Activated naive CD8-positive, alpha-beta T cell treated with anti-CD3 and anti-CD28 coated beads, Interleukin-2, amount 50 U/mL, for 16 hours (primary cell): ENCODE measurements around the gene KRTAP5-9.
"Not testable (repeated sequence)": the region's sequence is repeated elsewhere in the genome, so short reads cannot be mapped to it uniquely, and the experiment has no call there.

Experiments used
- DNase-seq: peaks from one replicate; pipeline ENCODE4 v3.0.0-alpha.2; 2020; ENCODE audit warnings: low read depth, low spot score

The KRTAP5-9 gene

DNA sequence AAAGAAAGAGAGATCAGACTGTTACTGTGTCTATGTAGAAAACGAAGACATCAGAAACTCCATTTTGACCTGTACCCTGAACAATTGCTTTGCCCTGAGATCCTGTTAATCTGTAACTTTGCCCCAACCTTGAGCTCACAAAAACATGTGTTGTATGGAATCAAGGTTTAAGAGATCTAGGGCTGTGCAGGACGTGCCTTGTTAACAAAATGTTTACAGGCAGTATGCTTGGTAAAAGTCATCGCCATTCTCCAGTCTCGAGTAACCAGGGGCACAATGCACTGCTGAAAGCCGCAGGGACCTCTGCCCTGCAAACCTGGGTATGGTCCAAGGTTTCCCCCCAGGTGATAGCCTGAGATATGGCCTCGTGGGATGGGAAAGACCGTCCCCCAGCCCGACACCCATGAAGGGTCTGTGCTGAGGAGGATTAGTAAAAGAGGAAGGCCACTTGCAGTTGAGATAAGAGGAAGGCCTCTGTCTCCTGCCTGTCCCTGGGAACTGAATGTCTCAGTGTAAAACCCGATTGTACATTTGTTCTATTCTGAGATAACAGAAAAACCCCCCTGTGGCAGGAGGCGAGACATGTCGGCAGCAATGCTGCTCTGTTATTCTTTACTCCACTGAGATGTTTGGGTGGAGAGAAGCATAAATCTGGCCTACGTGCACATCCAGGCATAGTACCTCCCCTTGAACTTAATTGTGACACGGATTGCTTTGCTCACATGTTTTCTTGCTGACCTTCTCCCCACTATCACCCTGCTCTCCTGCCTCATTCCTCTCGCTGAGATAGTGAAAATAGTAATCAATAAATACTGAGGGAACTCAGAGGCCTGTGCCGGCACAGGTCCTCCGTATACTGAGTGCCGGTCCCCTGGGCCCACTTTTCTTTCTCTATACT is 13.3 kb upstream of the KRTAP5-9 start:
- not testable (repeated sequence) for DNase-seq

DNA sequence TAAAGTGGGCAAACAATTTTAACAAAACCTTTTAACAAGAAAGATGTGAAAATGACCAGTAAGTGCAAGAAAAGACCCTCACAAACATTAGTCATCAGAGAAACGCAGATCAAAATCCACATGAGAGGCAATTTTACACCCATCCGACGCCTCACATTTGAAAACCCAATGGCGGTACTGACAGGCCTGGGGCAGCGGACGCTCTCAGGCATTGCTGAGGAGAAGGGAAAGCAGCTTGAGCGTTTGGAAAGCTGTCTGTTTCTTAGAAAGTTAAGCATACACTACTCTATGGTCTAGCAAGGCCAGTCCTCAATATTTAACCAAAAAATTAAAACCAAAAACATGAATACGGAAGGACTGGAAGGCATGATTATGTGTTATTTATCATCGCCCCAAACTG is 12.4 kb upstream of the KRTAP5-9 start:
- DNase-seq: no peak

DNA sequence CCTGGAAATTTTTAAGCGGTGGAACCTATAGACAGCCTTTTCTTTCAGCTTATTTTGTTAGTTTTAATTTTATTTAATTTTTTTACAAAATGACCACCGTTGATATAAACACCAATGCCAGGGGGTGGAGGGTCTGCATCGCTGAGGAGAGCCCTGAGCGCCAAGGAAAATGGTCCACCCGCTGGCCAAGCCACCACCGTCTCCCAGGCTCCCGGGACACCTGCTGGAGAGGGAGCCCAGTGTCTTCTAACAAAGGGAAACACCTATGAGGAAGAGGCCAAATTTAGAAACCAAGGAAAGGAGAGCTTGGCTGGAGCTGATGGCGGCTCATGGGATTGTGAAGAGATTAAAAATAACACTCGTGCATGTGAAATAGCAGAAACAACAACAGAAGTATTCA is 10.7 kb upstream of the KRTAP5-9 start:
- DNase-seq: no peak

DNA sequence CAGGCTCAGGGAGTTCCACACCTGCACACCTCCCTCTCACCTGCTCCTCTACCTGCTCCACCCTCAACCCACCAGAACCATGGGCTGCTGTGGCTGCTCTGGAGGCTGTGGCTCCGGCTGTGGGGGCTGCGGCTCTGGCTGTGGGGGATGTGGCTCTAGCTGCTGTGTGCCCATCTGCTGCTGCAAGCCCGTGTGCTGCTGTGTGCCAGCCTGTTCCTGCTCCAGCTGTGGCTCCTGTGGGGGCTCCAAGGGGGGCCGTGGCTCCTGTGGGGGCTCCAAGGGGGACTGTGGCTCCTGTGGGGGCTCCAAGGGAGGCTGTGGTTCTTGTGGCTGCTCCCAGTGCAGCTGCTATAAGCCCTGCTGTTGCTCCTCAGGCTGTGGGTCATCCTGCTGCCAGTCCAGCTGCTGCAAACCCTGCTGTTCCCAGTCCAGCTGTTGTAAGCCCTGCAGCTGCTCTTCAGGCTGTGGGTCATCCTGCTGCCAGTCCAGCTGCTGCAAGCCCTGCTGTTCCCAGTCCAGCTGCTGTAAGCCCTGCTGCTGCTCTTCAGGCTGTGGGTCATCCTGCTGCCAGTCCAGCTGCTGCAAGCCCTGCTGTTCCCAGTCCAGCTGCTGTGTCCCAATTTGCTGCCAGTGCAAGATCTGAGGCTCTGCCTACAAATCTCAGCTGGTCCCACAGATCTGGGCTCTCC is 10.1 kb upstream of the KRTAP5-9 start, which contains the start of gene KRTAP5-8:
KRTAP5-8 (plus strand) TSS at position 49 of the 689 bp plus-strand sequence; CDS start at position 80, 31 bp downstream.
- DNase-seq: not testable (repeated sequence)

DNA sequence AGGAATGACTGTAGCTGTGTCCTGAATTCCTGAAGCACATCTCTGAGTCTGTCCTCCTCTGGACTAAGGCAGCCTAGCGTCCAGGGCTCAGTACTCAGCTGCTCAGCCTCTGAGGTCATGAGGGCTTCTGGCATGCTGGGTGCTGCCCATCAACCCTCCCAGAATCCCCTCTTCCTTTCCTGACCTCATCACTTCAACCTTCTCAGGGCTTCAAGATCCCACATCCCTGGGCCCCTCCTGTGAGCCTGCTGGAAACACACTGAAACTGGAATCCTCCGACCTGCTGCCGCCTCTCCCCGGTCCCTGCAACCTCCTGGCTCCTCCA is 9.6 kb upstream of the KRTAP5-9 start:
- DNase-seq: no peak

DNA sequence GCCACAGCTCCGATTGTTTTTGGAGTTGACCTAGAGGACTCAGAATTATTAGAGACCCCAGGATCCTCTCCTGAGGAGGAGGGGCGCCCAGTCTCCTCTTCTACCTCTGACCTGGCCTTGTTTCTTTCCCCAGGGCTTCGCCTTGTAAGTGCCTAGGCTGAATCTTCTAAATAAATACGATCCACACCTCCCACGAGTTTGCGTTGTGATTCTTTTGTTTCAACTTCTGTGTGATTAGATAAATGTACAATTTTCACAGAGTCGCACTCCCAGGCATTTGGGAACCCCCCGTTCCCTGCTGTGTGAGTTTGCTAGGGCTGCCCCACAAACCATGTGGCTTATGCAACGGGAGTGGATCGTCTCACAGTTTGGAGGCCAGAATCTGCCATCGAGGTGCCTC is 9.2 kb upstream of the KRTAP5-9 start:
- no peak for DNase-seq

DNA sequence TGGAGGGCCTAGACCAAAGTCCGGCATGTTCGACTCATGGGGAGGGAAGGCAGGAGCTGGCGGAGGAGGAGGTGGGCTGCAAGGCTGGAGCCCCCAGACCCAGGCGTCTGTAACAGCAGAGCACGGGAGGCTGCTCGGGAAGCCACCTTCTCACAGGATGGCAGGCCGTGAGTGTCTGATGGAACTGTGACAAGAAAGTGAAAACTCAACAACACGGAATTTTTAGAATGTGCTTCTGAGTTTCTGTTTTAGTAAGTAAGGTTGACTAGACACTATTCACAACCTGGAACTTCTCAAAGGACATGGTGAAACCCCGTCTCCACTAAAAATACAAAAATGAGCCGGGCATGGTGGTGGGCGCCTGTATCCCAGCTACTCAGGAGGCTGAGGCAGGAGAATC is 8.2 kb upstream of the KRTAP5-9 start:
- DNase-seq: not testable (repeated sequence)

DNA sequence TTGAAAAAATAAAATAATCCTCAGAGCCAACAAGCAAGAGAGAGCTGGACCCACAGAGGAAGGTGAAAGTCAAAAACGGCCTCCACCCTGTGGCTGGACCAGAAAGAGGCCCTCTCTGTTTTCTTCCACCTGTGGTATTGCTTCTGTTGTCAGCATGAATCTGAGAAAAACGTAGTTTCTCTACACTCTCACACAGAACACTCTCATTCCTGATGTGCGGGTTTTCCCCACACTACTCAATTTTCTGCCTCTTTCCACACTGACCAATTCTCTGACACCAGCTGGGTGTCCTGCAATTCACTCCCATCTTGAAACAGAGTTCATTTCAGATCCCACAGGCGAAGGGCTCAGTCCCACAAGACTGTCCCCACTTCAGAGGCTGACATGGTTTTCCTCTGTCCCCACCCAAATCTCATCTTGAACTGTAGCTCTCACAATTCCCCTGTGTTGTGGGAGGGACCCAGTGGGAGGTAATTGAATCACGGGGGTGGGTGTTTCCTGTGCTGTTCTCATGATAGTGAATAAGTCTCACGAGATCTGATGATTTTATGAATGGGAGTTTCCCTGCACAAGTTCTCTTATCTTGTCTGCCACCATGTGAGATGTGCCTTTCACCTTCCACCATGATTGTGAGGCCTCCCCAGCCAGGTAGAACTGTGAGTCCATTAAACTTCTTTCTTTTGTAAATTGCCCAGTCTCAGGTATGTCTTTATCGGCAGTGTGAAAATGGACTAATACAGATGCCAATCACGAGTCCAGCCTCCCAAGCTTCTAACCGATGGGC is 7.5 kb upstream of the KRTAP5-9 start:
- not testable (repeated sequence) for DNase-seq

DNA sequence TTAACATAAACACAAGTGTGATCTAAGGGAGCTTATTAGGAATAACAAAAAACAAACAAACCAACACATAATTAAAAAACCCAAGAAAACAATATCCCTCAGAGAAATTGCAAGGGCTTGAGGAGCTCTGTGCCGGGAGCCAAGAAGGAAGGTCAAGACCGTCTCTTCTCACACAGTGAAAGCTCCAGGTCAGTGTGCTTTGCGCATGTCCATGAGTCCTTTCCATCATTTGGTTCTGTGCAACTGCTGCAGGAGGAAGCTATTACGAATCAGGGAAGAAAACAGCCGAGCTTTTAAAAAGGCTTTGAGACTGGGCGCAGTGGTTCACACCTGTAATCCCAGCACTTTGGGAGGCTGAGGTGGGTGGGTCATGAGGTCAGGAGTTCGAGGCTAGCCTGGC is 5.8 kb upstream of the KRTAP5-9 start:
- no peak for DNase-seq

DNA sequence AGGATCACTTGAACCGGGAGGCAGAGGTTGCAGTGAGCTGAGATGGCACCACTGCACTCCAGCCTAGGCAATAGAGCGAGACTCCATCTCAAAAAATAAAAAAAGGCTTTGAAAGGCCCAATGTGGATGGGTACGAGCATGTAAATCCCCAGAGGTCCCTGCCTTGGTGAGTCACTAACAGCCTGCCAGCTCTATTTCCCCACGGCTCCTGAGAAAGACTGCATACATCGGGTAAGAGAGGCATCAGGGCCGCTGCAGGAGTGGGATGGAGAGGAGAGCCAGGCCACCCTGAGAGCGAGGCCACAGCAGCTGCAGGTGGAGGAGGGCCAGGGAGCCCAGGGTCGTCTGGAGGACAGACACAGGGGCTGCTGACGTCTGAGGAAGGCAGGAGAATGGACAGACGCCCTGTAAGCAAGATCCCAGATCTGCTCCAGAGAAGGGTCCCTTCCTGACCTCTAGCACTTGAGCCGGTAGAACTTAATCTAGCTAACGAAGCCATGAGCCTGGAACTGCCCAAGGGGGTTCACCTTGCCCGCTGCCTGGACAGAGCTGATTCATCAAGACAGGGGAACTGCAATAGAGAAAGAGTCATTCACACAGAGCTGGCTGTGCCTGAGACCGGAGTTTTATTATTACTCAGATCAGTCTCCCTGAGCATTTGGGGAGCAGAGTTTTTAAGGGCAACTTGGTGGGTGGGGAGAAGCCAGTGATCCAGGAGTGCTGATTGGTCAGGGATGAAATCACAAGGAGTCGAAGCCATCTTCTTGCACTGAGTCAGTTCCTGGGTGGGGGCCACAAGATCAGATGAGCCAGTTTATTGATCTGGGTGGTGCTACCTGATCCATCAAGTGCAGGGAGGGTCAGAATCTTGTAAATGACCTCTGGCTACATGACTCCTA is 5.1 kb upstream of the KRTAP5-9 start:
- no peak for DNase-seq

DNA sequence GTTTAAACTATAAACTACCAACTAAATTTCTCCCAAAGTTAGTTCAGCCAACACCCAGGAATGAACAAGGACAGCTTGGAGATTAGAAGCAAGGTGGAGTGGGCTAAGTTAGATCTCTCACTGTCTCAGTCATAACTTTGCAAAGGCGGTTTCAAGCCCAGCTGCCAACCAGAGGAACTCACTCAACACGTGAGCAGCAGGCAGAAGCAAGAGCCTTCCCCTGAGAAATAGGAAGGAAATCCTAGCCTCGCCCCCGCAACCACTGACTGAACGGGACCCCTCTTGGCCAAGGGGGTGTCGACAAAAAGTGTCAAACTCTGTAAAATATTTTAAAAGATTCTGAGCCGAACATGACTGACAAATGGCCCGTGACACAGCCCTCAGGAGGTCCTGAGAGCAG is 4.4 kb upstream of the KRTAP5-9 start:
- DNase-seq: no peak

DNA sequence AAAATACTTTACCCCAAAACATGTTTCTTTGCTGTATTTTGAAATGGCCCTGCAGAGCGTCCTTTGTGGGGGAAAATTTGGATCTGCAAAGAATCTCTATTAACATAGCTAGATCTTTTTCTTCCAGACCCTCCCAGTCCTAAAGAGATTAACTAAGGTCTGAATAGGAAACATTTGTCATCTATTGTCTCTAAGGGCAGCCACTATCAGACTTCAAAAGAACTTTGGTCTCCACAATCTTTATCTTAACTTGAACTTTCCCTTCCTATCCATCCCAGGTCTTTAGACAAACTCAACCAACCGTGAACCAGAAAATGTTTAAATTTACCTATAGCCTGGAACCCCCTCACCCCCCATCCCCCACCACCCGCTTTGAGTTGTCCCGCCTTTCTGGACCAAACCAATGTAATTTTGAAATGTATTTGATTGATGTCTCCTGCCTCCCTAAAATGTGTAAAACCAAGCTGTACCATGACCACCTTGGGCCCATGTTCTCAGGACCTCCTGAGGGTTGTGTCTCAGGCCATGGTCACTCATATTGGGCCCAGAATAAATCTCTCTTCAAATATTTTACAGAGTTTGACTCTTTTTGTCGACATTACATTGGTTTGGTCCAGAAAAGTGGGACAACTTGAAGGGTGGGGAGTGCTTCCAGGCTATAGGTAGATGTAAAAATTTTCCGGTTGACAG is 3.5 kb upstream of the KRTAP5-9 start:
- DNase-seq: no peak

DNA sequence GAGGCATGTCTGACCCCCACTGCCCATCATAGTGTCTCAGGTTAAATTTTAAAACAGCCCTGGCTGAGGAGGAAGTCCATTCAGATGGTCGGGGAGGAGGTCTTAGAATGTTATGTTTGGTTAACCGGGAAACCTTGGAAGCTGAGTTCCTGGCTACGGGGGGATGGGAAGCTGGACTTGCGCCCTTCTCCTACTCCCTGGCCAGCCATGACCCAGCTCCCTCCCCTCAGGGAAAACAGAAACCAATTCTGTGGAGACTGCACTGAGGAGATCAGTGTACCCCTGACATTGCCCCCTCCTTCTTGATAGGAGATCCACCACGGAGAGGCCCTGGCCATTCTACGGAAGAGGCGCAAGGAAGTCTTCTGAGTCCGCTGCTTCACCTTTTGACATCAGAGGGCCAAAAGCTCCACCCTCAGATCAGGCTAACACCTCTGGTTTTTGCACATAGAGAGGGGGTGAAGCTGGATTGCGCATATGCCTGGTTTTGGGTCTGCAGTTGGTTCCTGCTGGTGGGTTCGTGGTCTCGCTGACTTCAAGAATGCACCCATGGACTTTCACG is 2.7 kb upstream of the KRTAP5-9 start:
- DNase-seq: no peak

DNA sequence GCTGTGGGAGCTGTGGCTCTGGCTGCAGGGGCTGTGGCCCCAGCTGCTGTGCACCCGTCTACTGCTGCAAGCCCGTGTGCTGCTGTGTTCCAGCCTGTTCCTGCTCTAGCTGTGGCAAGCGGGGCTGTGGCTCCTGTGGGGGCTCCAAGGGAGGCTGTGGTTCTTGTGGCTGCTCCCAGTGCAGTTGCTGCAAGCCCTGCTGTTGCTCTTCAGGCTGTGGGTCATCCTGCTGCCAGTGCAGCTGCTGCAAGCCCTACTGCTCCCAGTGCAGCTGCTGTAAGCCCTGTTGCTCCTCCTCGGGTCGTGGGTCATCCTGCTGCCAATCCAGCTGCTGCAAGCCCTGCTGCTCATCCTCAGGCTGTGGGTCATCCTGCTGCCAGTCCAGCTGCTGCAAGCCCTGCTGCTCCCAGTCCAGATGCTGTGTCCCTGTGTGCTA is 514 bp downstream of the KRTAP5-9 start:
- DNase-seq: no peak

DNA sequence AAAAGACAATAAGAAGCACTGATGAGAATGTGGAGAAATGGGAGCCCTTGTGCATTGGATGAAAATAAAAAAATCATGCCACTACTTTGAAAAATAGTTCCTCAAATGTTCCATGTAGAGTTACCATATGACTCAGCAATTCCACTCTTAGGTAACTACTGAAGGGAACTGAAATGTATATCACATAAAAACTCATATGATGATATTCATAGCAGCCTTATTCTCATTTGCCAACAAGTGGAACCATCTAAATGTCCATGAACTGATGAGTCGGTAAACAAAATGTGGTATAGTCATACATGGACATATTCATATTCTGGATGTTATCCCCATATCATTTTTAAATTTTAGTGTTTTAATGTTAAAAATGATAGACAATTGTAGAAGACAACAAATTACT is 3.5 kb downstream of the KRTAP5-9 start:
- DNase-seq: no peak

DNA sequence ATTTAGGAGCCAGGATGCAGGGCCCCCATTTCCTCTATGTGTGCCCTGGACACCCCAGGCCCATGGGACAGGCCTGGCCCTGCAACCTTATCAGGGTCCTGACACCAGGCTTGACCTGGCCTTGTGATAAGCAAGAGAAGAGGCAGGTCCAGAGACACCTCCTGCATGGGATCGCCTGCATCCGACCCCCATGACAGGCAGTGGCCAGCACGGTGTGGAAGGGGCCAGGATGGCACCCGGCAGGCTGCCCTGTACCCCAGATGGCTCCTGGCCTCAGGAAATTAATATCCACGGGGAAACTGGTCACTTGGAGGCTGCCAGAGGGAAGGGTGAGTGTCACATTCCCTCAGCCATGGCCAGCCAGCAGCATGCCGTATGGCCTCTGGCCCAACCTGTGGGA is 6.8 kb downstream of the KRTAP5-9 start:
- no peak for DNase-seq

DNA sequence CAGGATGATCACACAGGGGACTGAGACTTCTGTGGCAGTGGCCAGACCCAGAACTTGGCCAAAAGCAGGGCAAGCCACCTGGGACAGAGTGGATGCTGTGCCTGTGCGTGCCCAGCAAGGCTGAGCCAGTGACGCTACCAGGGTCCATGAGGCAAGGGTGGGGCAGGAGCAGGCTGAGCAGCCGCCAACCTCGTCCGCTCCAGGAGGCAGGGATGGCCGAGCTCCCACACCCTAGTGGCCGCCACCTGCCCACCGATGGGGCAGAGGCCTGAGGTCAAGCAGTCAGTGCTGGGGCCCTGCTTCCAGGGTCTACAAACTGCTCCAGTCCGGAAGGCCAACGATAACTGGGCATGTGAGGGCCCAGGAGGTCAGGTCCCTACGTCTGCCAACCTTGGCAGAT is 7.3 kb downstream of the KRTAP5-9 start:
- DNase-seq: no peak

DNA sequence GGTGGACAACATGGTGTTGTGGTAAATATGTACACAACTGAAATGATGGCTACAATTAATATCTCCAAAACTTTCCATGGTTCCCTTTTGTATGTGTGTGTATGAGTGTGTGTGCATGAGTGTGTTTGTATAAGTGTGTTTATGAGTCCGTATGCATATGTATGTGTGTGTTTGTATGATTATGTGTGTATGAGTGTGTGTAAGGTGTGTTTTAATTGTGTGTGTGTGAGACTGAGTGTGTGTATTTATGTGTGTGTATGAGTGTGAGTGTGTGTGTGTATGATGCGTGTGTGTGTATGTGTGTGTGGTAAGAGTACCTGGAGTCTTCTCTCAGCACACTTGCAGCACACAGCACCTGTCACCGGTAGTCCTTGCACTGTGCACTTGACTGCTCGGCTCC is 7.8 kb downstream of the KRTAP5-9 start:
- no peak for DNase-seq

DNA sequence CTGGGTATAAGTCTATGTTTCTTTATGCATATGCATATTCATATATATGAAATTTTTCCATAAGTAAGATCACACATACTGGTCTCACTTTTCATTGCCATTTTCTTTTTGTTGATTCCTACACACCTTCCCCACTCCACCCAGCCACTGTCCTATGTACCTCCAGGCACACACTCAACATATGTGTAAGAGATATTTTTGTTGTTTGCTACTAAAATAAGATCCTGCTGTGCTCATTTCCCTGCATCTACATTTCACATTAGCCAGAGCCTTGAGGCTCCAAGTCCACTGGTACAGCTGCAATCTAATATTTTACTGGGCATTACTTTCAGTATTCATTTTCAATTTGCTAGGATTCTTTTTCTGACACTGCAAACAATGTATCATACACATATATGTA is 9.0 kb downstream of the KRTAP5-9 start:
- no peak for DNase-seq

DNA sequence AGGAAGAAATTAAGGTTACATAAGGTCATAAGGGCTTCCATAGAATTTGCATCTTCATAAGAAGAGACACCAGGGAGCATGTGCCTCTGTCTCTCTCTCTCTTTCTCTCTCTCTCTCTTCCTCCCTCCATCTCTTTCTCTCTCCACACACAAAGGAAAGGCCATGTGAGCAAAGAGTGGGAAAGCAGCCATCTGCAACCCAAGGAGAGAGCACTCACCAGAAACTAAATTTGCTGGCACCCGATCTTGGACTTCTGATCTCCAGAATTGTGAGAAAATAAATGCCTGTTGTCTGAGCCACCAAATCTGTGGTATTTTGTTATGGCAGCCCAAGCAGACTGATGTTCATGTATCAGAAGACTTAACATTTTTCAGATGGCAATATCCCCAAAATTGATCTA is 10.8 kb downstream of the KRTAP5-9 start:
- no peak for DNase-seq
